Progenitor cell of endocrine pancreas (in vitro differentiated cells): Measurements from ENCODE around the gene PLD1. TPM values are rescaled to one million over a fixed set of nuclear protein-coding genes. Genes with fewer than 3 reads are reported as not detected.

ENCODE experiments used
- DNase-seq: peaks from one replicate; pipeline ENCODE4 v3.0.0; 2021; ENCODE audit warnings: low spot score; ENCODE audit not compliant: unreplicated experiment
- H3K27ac Mint-ChIP-seq: 2 replicates; pipeline ENCODE4 v1.8.0; 2021; ENCODE audit warnings: mild to moderate bottlenecking, moderate library complexity, mixed read lengths
- H3K27me3 Mint-ChIP-seq: 2 replicates; pipeline ENCODE4 v1.8.0; 2021; ENCODE audit warnings: mixed read lengths
- H3K36me3 Mint-ChIP-seq: 2 replicates; pipeline ENCODE4 v1.8.0; 2022; ENCODE audit warnings: mixed read lengths; ENCODE audit not compliant: insufficient read depth
- H3K4me1 Mint-ChIP-seq: 2 replicates; pipeline ENCODE4 v1.8.0; 2021; ENCODE audit warnings: low read depth, mixed read lengths
- H3K4me3 Mint-ChIP-seq: 2 replicates; pipeline ENCODE4 v1.8.0; 2021; ENCODE audit warnings: low read depth, mild to moderate bottlenecking, moderate library complexity, mixed read lengths
- H3K9me3 Mint-ChIP-seq: 2 replicates; pipeline ENCODE4 v1.8.0; 2021; ENCODE audit warnings: low read depth, mixed read lengths
- total RNA-seq: library from RNA; stranded (reverse); gene quantifications from 2 replicates; pipeline ENCODE4 v1.2.1, GENCODE V29; 2021
- TF ChIP-seq, protein P1 (sequence below): fragments of 200-600 bp; sonication (generic); IDR thresholded peaks from one replicate; pipeline ENCODE4 v1.5.0; 2021; ENCODE audit warnings: antibody characterized with exemption, mild to moderate bottlenecking; ENCODE audit not compliant: unreplicated experiment

PLD1 gene
- total RNA-seq, 1 donor from 2014 or later: 143 TPM

DNA sequence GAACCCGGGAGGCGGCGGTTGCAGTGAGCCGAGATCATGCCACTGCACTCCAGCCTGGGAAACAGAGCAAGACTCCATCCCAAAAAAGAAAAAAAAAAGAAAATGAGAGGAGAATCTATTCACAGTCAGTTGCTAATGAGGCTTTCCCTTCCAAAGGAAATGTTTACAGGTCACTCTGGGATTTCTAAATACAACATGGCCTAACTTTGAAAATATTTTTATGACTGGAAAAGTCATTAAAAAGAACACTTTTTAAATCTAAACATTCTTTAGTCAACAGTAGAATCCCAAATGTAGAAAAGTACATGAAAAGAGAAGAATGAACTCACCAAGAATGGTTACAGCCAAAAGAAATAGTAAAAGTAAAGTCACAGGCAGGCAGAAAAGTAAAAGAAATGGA lies 78.6 kb downstream of the PLD1 start:
- Mint-ChIP-seq H3K4me1 (peaks cover 27% of the 10 kb centered on the region), H3K4me3 (no peak overlapping the region), H3K27ac (no peak overlapping the region), H3K27me3 (no peaks in the 10 kb centered on the region), H3K9me3 (no peaks in the 10 kb centered on the region), H3K36me3 (peaks cover 33% of the 10 kb centered on the region)
- TF ChIP-seq, protein P1, sequence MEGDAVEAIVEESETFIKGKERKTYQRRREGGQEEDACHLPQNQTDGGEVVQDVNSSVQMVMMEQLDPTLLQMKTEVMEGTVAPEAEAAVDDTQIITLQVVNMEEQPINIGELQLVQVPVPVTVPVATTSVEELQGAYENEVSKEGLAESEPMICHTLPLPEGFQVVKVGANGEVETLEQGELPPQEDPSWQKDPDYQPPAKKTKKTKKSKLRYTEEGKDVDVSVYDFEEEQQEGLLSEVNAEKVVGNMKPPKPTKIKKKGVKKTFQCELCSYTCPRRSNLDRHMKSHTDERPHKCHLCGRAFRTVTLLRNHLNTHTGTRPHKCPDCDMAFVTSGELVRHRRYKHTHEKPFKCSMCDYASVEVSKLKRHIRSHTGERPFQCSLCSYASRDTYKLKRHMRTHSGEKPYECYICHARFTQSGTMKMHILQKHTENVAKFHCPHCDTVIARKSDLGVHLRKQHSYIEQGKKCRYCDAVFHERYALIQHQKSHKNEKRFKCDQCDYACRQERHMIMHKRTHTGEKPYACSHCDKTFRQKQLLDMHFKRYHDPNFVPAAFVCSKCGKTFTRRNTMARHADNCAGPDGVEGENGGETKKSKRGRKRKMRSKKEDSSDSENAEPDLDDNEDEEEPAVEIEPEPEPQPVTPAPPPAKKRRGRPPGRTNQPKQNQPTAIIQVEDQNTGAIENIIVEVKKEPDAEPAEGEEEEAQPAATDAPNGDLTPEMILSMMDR: no peak
- DNase-seq: no peak

DNA sequence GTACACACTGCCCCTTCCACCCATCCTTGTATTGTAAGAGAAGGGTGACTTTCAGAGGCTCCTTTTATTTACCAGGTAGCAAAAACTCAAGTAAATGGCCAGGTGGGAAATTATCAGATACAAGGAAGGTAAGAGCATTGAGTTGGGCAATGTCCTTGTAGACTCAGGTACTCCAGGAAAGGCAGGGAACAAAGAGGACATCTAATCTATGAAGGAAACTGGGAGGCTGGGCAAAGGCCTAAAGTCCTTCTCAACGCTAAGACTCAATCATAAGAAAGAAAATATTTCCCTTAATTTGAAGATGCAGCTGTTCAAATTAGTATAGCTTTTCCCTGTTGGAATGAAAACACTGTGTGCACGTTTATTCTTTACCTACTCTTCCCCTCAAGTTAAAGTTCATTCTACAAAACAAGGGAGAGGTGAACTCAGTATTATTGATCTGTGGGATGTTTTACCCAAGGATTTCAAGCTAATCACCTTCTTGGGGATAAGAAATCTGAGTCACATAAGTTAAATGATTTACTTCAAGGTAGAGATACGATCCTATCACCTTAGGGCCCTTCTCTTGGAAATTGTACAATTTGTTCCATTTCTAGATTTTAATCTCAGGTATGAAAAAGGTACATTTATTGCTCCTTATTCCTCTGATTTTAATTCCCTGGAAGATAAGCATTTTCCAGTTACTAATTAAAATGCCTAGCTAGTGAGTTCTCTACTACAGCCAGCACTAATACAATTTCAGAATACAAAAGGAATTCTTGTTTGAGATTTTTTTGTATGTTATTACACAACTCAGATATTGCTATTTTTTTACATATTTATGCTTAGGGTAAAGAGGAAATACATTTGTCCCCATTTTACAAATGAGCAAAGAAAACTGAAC lies 80.6 kb downstream of the PLD1 start:
- Mint-ChIP-seq H3K9me3 (no peaks in the 10 kb centered on the region), H3K27ac (peak overlapping the region; percentile 87), H3K27me3 (no peaks in the 10 kb centered on the region), H3K36me3 (peaks cover 40% of the 10 kb centered on the region), H3K4me3 (no peak overlapping the region), H3K4me1 (peaks cover 24% of the 10 kb centered on the region)
- TF ChIP-seq, protein P1: no peak
- no peak for DNase-seq

DNA sequence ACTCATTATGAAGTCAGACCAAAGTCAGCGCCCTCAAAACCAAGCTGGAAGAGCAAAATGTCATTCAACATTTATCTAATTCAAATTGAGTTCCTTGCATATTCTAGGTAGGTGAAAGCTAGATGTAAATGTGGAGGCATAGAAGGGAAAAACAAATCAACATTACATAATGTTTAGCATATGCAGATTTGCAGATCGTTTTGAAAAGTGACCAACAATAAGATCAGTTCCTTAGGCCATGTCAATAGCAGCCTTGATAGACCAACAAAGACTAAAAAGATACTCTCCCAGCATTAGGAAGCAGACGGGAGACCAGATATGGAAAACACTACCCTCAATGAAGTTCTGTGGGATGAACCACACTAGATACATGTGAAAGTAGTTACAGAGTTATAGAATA lies 83.0 kb downstream of the PLD1 start:
- H3K9me3 Mint-ChIP-seq: no peaks in the 10 kb centered on the region
- TF ChIP-seq, protein P1: no peak
- peaks cover 47% of the 10 kb centered on the region for H3K36me3 Mint-ChIP-seq
- no peak for DNase-seq
- no peak overlapping the region for H3K4me3 Mint-ChIP-seq
- peak overlapping the region; percentile 83 for H3K27ac Mint-ChIP-seq
- H3K27me3 Mint-ChIP-seq: no peaks in the 10 kb centered on the region
- peaks cover 24% of the 10 kb centered on the region for H3K4me1 Mint-ChIP-seq

DNA sequence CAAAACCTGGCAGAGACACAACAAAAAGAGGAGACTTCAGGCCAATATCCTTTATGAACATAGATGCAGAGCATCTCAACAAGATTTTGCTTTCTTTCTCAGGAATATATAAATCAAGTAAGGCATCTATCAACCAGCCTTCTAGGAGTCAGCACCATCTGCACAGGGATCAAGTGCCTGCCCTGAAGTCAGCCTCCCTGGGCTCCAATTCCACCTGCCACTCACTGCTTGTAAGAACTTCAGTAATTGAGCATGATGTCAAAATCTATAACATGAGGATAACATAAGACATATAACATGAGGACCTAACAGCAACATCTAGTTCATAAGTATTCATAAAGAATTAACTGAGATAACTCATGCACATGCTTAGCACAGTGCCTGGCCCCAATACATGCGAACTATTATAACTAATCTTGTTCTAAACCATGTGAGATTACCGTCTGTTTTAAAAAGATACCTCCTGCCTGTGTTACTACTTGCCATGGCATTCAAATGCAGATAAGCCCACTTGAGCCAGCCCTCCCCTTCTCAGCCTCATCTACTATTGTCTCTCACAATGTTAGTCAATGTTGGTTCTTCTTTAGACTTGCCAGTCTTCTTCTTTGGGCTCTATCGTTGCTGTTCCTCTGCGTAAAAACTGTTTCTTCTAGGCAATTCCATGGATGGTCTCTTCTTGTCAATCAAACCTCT lies 91.6 kb downstream of the PLD1 start:
- H3K27ac Mint-ChIP-seq: no peak overlapping the region
- no peaks in the 10 kb centered on the region for H3K4me1 Mint-ChIP-seq
- TF ChIP-seq, protein P1: no peak
- H3K9me3 Mint-ChIP-seq: peaks cover 40% of the 10 kb centered on the region
- H3K36me3 Mint-ChIP-seq: peaks cover 81% of the 10 kb centered on the region
- no peak for DNase-seq
- H3K27me3 Mint-ChIP-seq: no peaks in the 10 kb centered on the region
- H3K4me3 Mint-ChIP-seq: no peak overlapping the region

DNA sequence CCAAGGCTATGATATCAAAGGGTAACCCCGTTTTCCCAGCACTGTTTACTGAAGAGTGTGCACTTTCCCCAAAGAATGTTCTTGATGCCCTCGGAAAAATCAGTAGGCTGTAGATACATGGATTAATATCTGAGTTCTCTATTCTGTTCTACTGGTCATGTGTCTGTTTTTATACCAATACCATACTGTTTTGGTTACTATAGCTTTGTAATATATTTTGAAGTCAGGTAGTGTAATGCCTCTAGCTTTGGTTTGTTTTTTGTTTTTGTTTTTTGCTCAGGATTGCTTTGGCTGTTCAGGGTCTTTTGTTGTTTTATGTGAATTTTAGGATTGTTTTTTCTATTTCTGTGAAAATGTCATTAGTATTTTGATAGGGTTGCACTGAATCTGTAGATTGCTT lies 95.1 kb downstream of the PLD1 start:
- Mint-ChIP-seq H3K9me3 (peaks cover 40% of the 10 kb centered on the region), H3K36me3 (peaks cover 75% of the 10 kb centered on the region), H3K4me3 (no peak overlapping the region), H3K4me1 (no peaks in the 10 kb centered on the region), H3K27ac (peak overlapping the region; percentile 81), H3K27me3 (no peaks in the 10 kb centered on the region)
- DNase-seq: no peak
- TF ChIP-seq, protein P1: no peak
